GM12864 (cell line): Measurements from ENCODE around the gene TTLL5.

Experiments
- DNase-seq: peaks from one replicate; pipeline ENCODE4 v3.0.0-alpha.2; 2011; ENCODE audit warnings: low read depth
- H3K4me3 ChIP-seq: 2 replicates; pipeline ENCODE4 v1.5.1; 2011; ENCODE audit warnings: mild to moderate bottlenecking, low read depth, low read length, control low read depth
- CTCF ChIP-seq: IDR thresholded peaks from 2 replicates; pipeline ENCODE4 v1.5.1; 2011; ENCODE audit warnings: low read depth, mild to moderate bottlenecking, moderate library complexity, low read length, control low read depth, inconsistent platforms; ENCODE audit errors: missing control alignments

TTLL5 gene

GRCh38 chr14:75971509-75971908 lies 310.5 kb downstream of the TTLL5 start:
- H3K4me3 ChIP-seq = no peak overlapping the region
- no peak for DNase-seq
- TF ChIP-seq CTCF = no peak

GRCh38 chr14:75972801-75973421 lies 311.9 kb downstream of the TTLL5 start:
- TF ChIP-seq CTCF = no peak
- H3K4me3 ChIP-seq = no peak overlapping the region
- DNase-seq = no peak

DNA sequence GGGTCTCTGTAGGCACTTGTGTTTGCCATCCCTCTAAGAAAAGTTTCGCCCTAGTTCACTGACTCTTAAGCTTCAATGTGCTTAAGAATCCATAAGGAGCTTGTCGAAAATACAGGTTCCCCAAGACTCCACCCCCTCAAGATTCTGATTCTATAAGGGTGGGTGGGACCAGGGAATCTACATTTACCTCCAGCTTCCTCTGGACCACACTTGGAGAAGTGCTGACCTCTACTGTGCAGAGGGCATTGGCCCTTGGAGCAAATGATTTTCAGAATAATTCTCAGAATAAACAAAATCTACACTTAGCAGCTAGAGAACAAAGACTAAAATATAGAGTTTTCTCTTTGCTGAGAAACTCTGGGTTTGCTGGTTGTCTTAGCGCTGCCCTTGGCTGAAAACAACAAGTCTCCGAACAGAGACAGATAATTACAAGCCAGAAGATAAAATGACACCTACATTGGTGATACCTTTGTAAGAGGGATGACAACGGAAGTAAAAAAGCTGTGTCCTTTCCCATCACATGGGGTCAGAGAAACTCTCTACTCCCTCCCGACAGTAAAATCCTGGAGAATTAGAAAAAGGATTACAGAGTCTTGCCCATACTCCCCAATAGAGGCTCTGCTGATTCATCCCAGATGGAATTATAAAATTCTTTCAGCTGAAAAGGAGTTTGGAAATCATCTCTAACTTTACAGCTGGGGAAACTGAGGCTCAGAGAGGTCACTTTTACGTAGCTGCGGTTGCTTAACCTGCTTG lies 316.0 kb downstream of the TTLL5 start:
- no peak for TF ChIP-seq CTCF
- DNase-seq = no peak
- no peak overlapping the region for H3K4me3 ChIP-seq

DNA sequence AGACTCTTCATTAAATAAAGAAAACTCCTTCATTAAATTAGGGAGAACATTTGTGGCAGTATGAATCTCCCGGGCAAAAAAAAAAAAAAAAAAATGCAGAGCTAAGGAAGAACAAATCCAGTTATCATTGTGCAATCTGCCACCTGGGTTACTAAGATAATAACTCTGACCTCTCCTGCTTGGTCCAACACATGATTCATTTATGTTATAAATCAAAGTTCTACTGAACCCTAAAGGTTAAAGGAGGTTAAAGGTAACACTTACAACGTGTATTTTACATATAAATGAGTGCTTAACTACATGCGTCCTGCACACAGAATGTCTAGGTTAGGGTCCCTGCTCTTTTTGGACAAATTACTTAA lies 316.5 kb downstream of the TTLL5 start:
- H3K4me3 ChIP-seq = no peak overlapping the region
- no peak for TF ChIP-seq CTCF
- no peak for DNase-seq

- TF ChIP-seq CTCF = no peak
- no peak overlapping the region for H3K4me3 ChIP-seq
- DNase-seq = no peak
Measured at GRCh38 chr14:75978249-75978731, 317.2 kb downstream of the TTLL5 start.

GRCh38 chr14:75979071-75979571 lies 318.1 kb downstream of the TTLL5 start:
- DNase-seq = no peak
- H3K4me3 ChIP-seq = no peak overlapping the region
- peak; percentile 64 for TF ChIP-seq CTCF
